Measurements from ENCODE around the gene SEC31A. TPM values are rescaled to one million over a fixed set of nuclear protein-coding genes. Genes with fewer than 3 reads are reported as not detected.
"Not testable (repeated sequence)": the region's sequence is repeated elsewhere in the genome, so short reads cannot be mapped to it uniquely, and the experiment has no call there.

The SEC31A gene
- total RNA-seq = 117 TPM

GRCh38 chr4:82890901-82891706 lies at the start of gene SEC31A:
Gene SEC31A, minus strand, starts transcription at chr4:82891153. Its CDS starts 9,217 bp downstream, at chr4:82881936.
- DNase-seq (ENCODE audit: low spot score in 2 of 2) = peak; percentile 83 to 88
- FAIRE-seq = no peak

DNA sequence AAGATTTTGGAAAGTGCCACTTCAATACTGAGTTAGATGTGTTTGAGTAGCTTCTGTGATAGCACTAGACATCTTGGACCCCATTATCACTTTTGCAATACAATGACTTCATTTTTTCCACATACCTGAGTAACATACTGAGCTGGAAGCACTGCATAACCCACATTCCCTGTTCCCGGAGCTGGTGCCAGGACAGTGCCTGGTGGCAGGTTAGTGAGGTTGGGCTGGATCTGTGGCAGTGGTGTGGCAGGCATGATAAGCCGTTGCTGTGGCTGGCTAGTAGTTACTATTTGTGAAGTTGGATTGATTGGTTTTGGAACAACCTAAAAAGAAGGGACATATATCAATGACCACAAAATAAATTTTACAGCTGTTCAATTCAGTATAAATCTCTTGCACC lies 48.5 kb upstream of the SEC31A start:
- FAIRE-seq (no peak), DNase-seq (ENCODE audit: low spot score in 2 of 2) (no peak)

DNA sequence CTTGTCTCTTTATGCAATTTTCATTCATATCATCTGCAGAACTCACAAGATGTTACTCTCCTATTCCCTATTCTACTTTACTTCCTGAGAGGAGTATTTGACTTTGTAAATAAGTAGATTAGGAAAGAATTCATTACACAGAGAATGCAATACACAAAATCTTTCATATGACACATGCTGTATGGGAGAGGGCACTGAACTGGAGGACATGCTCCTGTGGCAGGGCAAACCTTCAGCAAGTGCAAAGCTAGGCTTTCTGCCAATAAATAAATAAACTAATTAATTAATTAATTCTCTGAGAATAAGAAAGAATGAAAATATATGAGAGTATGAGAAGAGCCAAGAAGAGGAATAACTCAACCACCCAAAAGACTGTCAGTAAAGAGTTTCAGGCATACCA lies 43.5 kb upstream of the SEC31A start:
- FAIRE-seq (no peak), DNase-seq (ENCODE audit: low spot score in 2 of 2) (no peak)

- DNase-seq (ENCODE audit: low spot score in 2 of 2) (no peak), FAIRE-seq (no peak)
These were observed 40.1 kb upstream of the SEC31A start for GRCh38 chr4:82930848-82931755.

GRCh38 chr4:82921795-82922194 lies 30.8 kb upstream of the SEC31A start:
- DNase-seq (ENCODE audit: low spot score in 2 of 2) = no peak
- no peak for FAIRE-seq

DNA sequence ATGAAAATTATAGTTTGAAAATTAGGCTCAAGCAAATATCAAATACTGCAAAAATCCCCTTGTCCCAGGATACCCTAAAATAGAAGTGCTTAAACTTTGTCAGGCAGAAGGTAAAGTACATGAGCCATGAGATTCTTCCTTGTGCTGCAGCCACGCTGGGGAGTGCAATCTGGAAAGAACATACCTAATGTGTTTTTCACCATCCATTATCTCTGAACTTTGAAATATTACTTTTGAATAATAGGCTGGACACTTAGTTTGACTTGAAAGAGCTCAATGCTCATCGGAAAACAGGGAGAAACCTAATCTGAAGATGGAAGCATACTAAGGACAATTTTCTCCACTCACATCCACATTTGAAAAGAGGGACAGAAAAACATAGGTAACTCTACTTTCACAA lies 28.4 kb upstream of the SEC31A start:
- DNase-seq (ENCODE audit: low spot score in 2 of 2) (no peak), FAIRE-seq (no peak)

- FAIRE-seq = no peak
- peak in 1 of 2 donors; percentile 13 for DNase-seq (ENCODE audit: low spot score in 2 of 2)
These were observed 27.1 kb upstream of the SEC31A start for GRCh38 chr4:82918091-82918490.

DNA sequence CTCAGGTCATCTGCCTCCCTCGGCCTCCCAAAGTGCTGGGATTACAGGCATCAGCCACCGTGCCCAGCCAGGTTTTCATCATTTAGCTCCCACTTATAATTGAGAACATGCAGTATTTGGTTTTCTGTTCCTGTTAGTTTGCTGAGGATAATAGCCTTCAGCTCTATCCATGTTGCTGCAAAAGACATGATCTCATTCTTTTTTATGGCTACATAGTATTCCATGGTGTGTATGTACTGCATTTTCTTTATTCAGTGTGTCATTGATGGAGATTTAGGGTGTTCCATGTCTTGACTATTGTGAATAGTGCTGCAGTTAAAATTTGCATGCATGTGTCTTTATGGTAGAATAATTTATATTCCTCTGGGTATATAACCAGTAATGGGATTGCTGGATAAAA lies 23.0 kb upstream of the SEC31A start:
- not testable (repeated sequence) for FAIRE-seq; DNase-seq (ENCODE audit: low spot score in 2 of 2)

GRCh38 chr4:82913305-82913704 lies 22.4 kb upstream of the SEC31A start:
- no peak for FAIRE-seq
- DNase-seq (ENCODE audit: low spot score in 2 of 2) = no peak

DNA sequence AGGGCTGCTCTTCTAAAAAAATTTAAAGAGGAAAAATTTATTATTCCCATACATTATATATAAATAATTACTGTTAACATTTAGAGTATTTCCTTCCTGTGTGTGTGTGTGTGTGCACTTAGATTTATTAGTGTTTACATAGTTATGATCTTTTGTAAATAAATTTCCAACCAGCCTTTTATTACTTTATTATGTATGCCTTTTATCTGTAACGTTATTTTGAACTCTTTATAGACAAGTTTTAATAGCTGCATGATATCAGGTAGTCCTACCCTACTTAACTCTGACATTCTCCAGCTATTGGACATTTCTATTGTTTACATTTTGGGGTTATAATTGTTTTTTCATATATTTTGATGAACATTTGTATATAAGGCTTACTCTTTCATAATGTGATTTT lies 18.4 kb upstream of the SEC31A start:
- no peak for DNase-seq (ENCODE audit: low spot score in 2 of 2)

DNA sequence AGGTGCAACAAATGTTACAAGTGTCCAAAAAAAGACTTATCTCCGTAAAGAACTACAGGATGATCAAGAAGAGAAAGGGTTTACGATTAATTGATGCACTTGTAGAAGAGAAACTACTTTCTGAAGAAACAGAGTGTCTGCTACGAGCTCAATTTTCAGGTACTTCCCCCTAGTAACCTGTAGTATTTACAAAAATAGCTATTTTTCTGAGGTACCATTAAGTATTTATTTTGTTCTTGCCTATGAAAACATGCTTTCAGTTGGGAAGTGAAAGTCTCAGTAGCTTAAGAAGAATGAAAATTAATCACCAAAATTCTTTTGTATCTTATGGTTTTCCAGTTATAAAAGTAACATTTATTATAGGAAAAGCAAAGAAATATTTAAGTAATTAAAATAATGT lies 15.5 kb upstream of the SEC31A start:
- DNase-seq (ENCODE audit: low spot score in 2 of 2) (no peak), FAIRE-seq (no peak)

More for the DNA sequence above, 18.4 kb upstream of the SEC31A start:
- no peak for FAIRE-seq

DNA sequence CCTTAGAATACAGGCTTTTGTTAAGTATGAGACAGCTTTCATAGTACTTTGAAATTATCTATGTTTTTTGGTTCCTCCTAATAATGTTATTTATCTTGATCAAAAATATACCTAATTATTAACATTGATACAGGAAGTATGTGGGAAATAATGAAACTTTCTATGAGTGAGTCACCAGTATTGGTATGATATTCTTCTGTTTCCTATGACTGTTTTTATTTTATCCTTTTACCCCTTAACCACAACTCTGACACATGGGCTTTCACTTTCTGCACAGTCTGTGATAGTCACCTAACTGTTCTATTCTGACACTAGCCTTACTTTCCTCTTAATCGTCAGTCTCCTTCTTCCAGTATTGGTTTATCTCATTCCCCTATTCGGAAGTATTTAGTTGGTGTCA lies 14.3 kb upstream of the SEC31A start:
- DNase-seq (ENCODE audit: low spot score in 2 of 2) = no peak
- FAIRE-seq = no peak

DNA sequence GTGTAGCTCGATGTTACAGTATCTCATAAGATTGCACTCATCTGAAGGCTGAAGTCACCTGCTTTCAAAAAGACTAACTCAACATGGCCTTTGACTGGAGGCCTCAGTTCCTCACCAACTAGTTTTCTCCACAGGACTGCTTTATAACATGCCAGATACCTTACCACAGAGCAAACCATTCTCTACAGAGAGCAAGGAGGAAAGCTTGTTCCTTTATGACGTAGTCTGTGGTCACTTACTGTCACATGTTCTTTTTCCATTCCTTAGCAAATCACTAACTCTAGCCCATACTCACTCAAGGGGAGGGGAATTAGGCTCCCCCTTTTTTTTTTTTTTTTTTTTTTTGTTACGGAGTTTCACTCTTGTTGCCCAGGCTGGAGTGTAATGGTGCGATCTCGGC lies 12.8 kb upstream of the SEC31A start:
- no peak for FAIRE-seq
- DNase-seq (ENCODE audit: low spot score in 2 of 2) = no peak

- DNase-seq (ENCODE audit: low spot score in 2 of 2) (no peak), FAIRE-seq (no peak)
These were observed 10.3 kb upstream of the SEC31A start for GRCh38 chr4:82901183-82901718.

DNA sequence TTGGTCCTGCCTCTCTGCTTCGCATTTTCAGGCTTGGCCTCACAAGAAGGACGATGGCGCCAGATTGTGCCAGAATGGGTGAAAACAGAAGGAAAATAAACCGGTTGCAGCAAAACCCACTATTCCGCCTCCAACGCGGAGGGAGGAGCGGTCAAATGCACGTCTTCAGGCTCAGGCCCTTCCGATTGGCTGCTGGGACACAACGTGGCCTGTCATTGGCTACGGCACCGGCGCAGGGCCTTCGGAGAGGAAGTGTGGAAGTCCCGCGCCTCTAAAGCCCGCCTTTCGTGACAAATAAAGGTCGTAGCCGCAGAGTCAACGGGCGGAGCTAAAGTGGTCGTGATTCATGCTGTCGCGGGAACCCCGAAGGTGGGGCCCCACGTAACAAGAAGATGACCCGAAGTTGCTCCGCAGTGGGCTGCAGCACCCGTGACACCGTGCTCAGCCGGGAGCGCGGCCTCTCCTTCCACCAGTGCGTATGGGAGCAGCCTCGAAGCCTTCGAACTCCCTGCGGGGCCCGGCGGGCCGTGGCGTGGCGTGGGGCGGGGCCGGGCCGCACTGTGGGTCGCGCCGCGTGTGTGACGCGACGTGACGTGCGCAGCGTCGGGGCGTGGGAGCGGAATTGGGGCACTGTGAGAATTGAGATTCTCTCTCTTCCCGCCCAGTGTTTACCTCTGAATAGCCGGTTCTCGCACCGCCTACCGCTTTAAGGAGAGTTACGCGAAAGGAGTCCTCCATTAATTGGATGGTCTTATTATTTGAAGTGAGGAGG lies 9.6 kb upstream of the SEC31A start, which contains the start of gene THAP9:
Gene THAP9, plus strand, starts transcription at position 325 of the 772 bp plus-strand sequence. Its CDS starts 68 bp downstream, at position 393.
- DNase-seq (ENCODE audit: low spot score in 2 of 2) (peak; percentile 88 to 92), FAIRE-seq (peak; percentile 79)

- DNase-seq (ENCODE audit: low spot score in 2 of 2) (no peak), FAIRE-seq (no peak)
These were observed 9.1 kb upstream of the SEC31A start for GRCh38 chr4:82900066-82900410.

DNA sequence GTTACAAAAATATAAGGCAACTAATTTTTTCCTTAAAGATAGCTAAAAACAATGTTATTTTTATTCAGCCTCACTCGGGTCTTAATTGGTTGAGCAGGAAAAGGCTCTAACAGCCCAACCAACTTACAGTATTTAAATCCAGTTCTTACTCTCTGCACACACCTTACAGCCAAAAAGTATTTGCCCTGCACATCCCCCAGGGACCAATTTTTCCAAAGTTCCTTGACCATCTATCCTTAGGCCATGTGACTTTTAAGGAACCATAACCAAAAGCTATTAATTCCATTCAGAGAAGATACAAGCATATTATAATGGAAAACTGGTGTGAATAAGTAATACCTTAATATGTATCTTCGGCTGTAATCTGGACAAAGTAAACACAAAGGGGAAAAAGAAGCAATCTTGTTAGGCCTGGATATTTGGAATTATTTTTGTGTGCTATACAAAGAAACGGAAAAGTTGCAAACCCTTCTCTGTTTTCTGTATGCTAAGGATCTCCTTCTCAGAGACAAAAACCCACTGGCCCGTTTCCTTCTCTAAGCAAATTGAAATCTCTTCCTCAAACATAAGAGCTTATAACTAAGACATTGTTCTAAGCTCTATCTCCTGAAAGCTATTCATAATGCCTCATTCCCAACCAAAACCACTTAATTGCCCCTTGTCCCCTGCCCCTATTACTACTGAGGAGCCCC lies 8.6 kb upstream of the SEC31A start:
- FAIRE-seq (no peak), DNase-seq (ENCODE audit: low spot score in 2 of 2) (no peak)

- no peak for DNase-seq (ENCODE audit: low spot score in 2 of 2)
- no peak for FAIRE-seq
These were observed 7.6 kb upstream of the SEC31A start for GRCh38 chr4:82898322-82899243.

DNA sequence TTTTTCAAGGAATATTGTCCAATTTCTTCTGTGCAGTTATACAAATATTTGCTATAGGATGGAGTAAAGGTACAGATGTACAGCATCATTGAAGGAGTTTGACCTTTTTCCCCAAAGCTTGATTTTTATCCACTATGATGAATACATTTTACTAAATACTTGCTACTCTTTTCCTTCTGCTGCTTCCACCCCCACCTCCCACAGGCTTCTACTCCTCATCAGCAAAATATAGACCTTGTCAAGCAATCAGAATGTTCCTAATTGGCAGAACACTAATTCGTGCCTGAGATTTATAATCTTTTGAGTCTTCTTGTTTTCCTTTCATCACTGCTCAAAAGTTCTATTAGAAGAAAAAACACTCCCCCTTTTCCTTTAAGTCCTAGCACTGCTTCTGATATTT lies 5.8 kb upstream of the SEC31A start:
- FAIRE-seq = no peak
- no peak for DNase-seq (ENCODE audit: low spot score in 2 of 2)
